A549 (cell line): ENCODE data around the gene UCP2. TPM values are rescaled to one million over a fixed set of nuclear protein-coding genes. Genes with fewer than 3 reads are reported as not detected.

Experiments
- ATAC-seq, 2 experiments: fragments of 200-7000 bp in 1 of 2; fragments of >200 bp in 1 of 2; cut with Nextera tagmentation in 1 of 2; cut with Tn5 transposase in 1 of 2; 3 replicates each; pipeline versions ENCODE4 v1.8.0 to v1.9.1; 2018 to 2020; ENCODE audit warnings: mild to moderate bottlenecking in 1 of 2, moderate library complexity in 1 of 2
- CTCF ChIA-PET: fragments of 300-600 bp; sonication (Branson Sonifier 250); formaldehyde crosslinking; extraction: SDS; loops from one replicate; lab custom pipeline; 2021; ENCODE audit warnings: antibody characterized with exemption, inconsistent platforms; lab: Yijun Ruan, JAX
- POLR2A ChIA-PET: fragments of 350-600 bp; formaldehyde crosslinking; extraction: SDS; loops from one replicate; lab custom pipeline; 2021; ENCODE audit warnings: antibody characterized with exemption, inconsistent platforms; lab: Yijun Ruan, JAX
- DNase-seq, 2 experiments: peaks; one replicate each; pipeline versions ENCODE4 v3.0.0 to v3.0.0-alpha.2; 2011 to 2016; ENCODE audit warnings: low read depth in 1 of 2, low spot score in 1 of 2
- FAIRE-seq: peaks from 2 replicates; lab custom pipeline; 2011; peaks lifted over from hg19 to GRCh38; lab: Jason Lieb, UNC
- H3K27ac ChIP-seq, 2 experiments: fragments of >200 bp; sonication (Bioruptor Twin); formaldehyde crosslinking; 3 replicates each; pipeline ENCODE4 v1.5.1; 2016 to 2017
- H3K4me1 ChIP-seq: fragments of >200 bp; sonication (Bioruptor Twin); formaldehyde crosslinking; 3 replicates; pipeline ENCODE4 v1.6.1; 2016
- H3K4me2 ChIP-seq: fragments of >200 bp; sonication (Bioruptor Twin); formaldehyde crosslinking; 3 replicates; pipeline ENCODE4 v1.6.1; 2016
- H3K4me3 ChIP-seq: fragments of >200 bp; sonication (Bioruptor Twin); formaldehyde crosslinking; 3 replicates; pipeline ENCODE4 v1.5.1; 2016
- H3K9me3 ChIP-seq: fragments of >200 bp; sonication (Bioruptor Twin); formaldehyde crosslinking; 3 replicates; pipeline ENCODE4 v1.6.1; 2016
- CBX8 ChIP-seq: fragments of 200-600 bp; sonication (generic); IDR thresholded peaks from 2 replicates; pipeline ENCODE4 v1.6.1; 2016
- FOSB ChIP-seq: fragments of 250-450 bp; sonication (Bioruptor Pico); IDR thresholded peaks from 2 replicates; pipeline ENCODE4 v1.5.0; 2020; ENCODE audit warnings: mild to moderate bottlenecking, moderate library complexity
- FOSL2 ChIP-seq, 2 experiments: fragments of 450-650 bp in 1 of 2; fragments of >200 bp in 1 of 2; sonication (Bioruptor Twin) in 1 of 2; formaldehyde crosslinking; IDR thresholded peaks; 2 replicates each; pipeline versions ENCODE4 v1.5.0 to v1.6.1; 2016 to 2020; ENCODE audit warnings: mild to moderate bottlenecking in 1 of 2, moderate library complexity in 1 of 2
- FOXS1 ChIP-seq: fragments of 250-450 bp; sonication (Bioruptor Pico); IDR thresholded peaks from 2 replicates; pipeline ENCODE4 v1.5.0; 2020; ENCODE audit warnings: mild to moderate bottlenecking, moderate library complexity
- HES2 ChIP-seq: fragments of >200 bp; sonication (Bioruptor Twin); formaldehyde crosslinking; IDR thresholded peaks from 2 replicates; pipeline ENCODE4 v1.6.1; 2016
- HEYL ChIP-seq: fragments of 250-450 bp; sonication (Bioruptor Pico); IDR thresholded peaks from 2 replicates; pipeline ENCODE4 v1.8.0; 2021; ENCODE audit warnings: mild to moderate bottlenecking, moderate library complexity
- HOXA7 ChIP-seq: fragments of 250-450 bp; sonication (Bioruptor Pico); IDR thresholded peaks from 2 replicates; pipeline ENCODE4 v1.5.0; 2020; ENCODE audit warnings: mild to moderate bottlenecking, moderate library complexity
- HOXB13 ChIP-seq: fragments of 250-450 bp; sonication (Bioruptor Pico); IDR thresholded peaks from 2 replicates; pipeline ENCODE4 v1.5.0; 2020; ENCODE audit warnings: low read depth, mild to moderate bottlenecking, moderate library complexity
- JUN ChIP-seq, 2 experiments: fragments of >200 bp; sonication (Bioruptor Twin); formaldehyde crosslinking; IDR thresholded peaks; 2 replicates in 1 of 2; 3 replicates in 1 of 2; pipeline ENCODE4 v1.6.1; 2016 to 2017
- KDM1A ChIP-seq: fragments of 200-600 bp; sonication (generic); IDR thresholded peaks from 2 replicates; pipeline ENCODE4 v1.6.1; 2016; ENCODE audit warnings: low read depth, mild to moderate bottlenecking
- KDM5A ChIP-seq: fragments of 200-600 bp; sonication (generic); IDR thresholded peaks from 2 replicates; pipeline ENCODE4 v1.6.1; 2016; ENCODE audit warnings: antibody characterized with exemption, mild to moderate bottlenecking
- NFE2L2 ChIP-seq: fragments of 150-350 bp; conservative IDR thresholded peaks from 2 replicates; pipeline ENCODE4 v1.6.1; 2014; ENCODE audit warnings: low read length
- RAD21 ChIP-seq, 2 experiments: fragments of >200 bp in 1 of 2; sonication (Bioruptor Twin) in 1 of 2; formaldehyde crosslinking in 1 of 2; IDR thresholded peaks in 1 of 2; conservative IDR thresholded peaks in 1 of 2; 2 replicates in 1 of 2; 3 replicates in 1 of 2; pipeline ENCODE4 v1.6.1; 2012 to 2018; ENCODE audit warnings: inconsistent platforms in 1 of 2
- RCOR1 ChIP-seq: fragments of 150-350 bp; IDR thresholded peaks from 2 replicates; pipeline ENCODE4 v1.6.1; 2014; ENCODE audit warnings: antibody characterized with exemption, low read length, low read depth
- TFCP2L1 ChIP-seq: fragments of 250-450 bp; sonication (Bioruptor Pico); IDR thresholded peaks from 2 replicates; pipeline ENCODE4 v1.5.0; 2021; ENCODE audit warnings: mild to moderate bottlenecking
- ZC3H11A ChIP-seq: fragments of 450-650 bp; IDR thresholded peaks from 2 replicates; pipeline ENCODE4 v1.6.1; 2014; ENCODE audit warnings: antibody characterized with exemption, mild to moderate bottlenecking
- ZSCAN20 ChIP-seq: fragments of 250-450 bp; sonication (Bioruptor Pico); IDR thresholded peaks from 2 replicates; pipeline ENCODE4 v1.8.0; 2022; ENCODE audit warnings: mild to moderate bottlenecking, moderate library complexity
- WGBS: methylation state at CpG from one replicate; pipeline ENCODE4 v1.1.6; 2017; ENCODE audit errors: missing lambda C conversion rate; 5-methylcytosine and 5-hydroxymethylcytosine counted together
- polyA plus RNA-seq, 4 experiments: library from polyadenylated mRNA; depleted of rRNA in 3 of 4; stranded (reverse); fragments of >200 nt; fragmentation: RNase III in 1 of 4; extraction: RNeasy Plus Mini Kit Qiagen cat#74134 plus additional on column Dnase treatment in 1 of 4; gene quantifications; 2 replicates in 3 of 4; 3 replicates in 1 of 4; pipeline ENCODE4 v1.2.3, GENCODE V29; 2011 to 2017
- TF ChIP-seq, protein P1 (sequence below): fragments of 150-350 bp; IDR thresholded peaks from 2 replicates; pipeline ENCODE4 v1.6.1; 2014; ENCODE audit warnings: low read depth, mild to moderate bottlenecking, low read length
- TF ChIP-seq, protein P2 (sequence below): IDR thresholded peaks from 2 replicates; pipeline ENCODE4 v1.6.1; 2012
- TF ChIP-seq, protein P3 (sequence below): fragments of >200 bp; sonication (Bioruptor Twin); formaldehyde crosslinking; IDR thresholded peaks from 3 replicates; pipeline ENCODE4 v1.6.1; 2016

Gene UCP2
- polyA plus RNA-seq, 2 of the 4 experiments (the other 2 are of a cell fraction) = 51.6 to 131 TPM

- TF ChIP-seq ZSCAN20 (no peak), KDM5A (no peak), CBX8 (no peak), HES2 (no peak)
- TF ChIP-seq, protein P1, sequence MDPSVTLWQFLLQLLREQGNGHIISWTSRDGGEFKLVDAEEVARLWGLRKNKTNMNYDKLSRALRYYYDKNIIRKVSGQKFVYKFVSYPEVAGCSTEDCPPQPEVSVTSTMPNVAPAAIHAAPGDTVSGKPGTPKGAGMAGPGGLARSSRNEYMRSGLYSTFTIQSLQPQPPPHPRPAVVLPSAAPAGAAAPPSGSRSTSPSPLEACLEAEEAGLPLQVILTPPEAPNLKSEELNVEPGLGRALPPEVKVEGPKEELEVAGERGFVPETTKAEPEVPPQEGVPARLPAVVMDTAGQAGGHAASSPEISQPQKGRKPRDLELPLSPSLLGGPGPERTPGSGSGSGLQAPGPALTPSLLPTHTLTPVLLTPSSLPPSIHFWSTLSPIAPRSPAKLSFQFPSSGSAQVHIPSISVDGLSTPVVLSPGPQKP = no peak
These were observed 10.5 kb downstream of the UCP2 start (continued) for GRCh38 chr11:73972187-73972586.

DNA sequence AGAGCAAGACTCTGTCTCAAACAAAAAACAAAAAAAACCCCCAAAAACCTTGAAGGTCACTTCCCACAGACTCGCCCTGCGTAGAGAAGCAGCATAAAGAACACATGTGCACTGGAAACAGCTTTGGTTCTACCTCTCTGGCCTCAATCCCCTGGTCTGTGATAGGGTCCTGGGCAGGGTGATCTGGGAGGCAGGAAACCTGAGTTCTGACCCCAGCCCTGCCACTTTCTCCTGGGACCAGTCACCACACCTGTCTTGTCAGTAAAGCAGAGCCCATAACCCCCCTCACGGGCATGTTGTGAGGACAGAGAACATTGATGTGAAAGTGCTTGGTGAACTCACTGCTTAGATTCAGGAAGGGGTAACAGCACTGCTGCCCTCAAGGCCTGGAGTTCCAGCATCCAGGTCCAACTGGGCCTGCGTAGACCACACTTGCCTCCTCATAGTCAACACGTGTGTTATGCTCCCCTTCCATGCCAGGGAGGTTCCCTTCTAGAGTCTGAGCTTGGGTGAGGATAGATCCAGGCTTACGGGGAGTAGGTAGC is 11.4 kb downstream of the UCP2 start:
- ChIA-PET POLR2A (no interaction called here), CTCF (interaction anchor here (1.9 kb wide), 1 partner anchor 8 kb away, joined by 14 read pairs; no protein-coding TSS in a partner anchor)
- ATAC-seq = no peak
- TF ChIP-seq HOXB13 (CRISPR knock-in tag) (no peak), NFE2L2 (no peak), JUN (IDR thresholded peaks at IDR 0.05) (no peak), RCOR1 (no peak)
- H3K27ac ChIP-seq = no peak overlapping the region
- H3K9me3 ChIP-seq = no peaks in the 10 kb centered on the region
- FAIRE-seq = no peak
- 85% methylated on average over 6 of the region's 6 CpGs for WGBS
- H3K4me1 ChIP-seq = peaks cover 6% of the 10 kb centered on the region; the same call in 2 of the 3 replicates
- no peak overlapping the region for H3K4me3 ChIP-seq
- DNase-seq = no peak
- no peak overlapping the region for H3K4me2 ChIP-seq

GRCh38 chr11:73969991-73970800 is 12.4 kb downstream of the UCP2 start:
- Histone ChIP-seq H3K27ac (no peak overlapping the region), H3K9me3 (no peaks in the 10 kb centered on the region), H3K4me3 (no peak overlapping the region), H3K4me1 (peaks cover 8% of the 10 kb centered on the region; the same call in 2 of the 3 replicates), H3K4me2 (no peak overlapping the region)
- DNase-seq (no peak), FAIRE-seq (no peak), ATAC-seq (peak; percentile 9 to 15; a peak in 2 of 6 replicates)
- CTCF ChIA-PET = interaction anchor here (0.9 to 1.1 kb wide), 2 partner anchors 9 to 479 kb away, joined by 3 to 4 read pairs; no protein-coding TSS in a partner anchor
- 89% methylated on average over 13 of the region's 13 CpGs for WGBS
- TF ChIP-seq ZC3H11A (no peak), CBX8 (no peak), FOXS1 (CRISPR knock-in tag) (no peak), RAD21 (conservative IDR thresholded peaks at IDR 0.05 in 1 of 2, IDR thresholded peaks at IDR 0.05 in 1 of 2) (no peak), KDM1A (no peak), RCOR1 (no peak), TFCP2L1 (no peak), HOXA7 (CRISPR knock-in tag) (no peak), HEYL (no peak)
- TF ChIP-seq, protein P2, sequence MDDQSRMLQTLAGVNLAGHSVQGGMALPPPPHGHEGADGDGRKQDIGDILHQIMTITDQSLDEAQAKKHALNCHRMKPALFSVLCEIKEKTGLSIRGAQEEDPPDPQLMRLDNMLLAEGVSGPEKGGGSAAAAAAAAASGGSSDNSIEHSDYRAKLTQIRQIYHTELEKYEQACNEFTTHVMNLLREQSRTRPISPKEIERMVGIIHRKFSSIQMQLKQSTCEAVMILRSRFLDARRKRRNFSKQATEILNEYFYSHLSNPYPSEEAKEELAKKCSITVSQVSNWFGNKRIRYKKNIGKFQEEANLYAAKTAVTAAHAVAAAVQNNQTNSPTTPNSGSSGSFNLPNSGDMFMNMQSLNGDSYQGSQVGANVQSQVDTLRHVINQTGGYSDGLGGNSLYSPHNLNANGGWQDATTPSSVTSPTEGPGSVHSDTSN = no peak
- POLR2A ChIA-PET = no interaction called here

- H3K27ac ChIP-seq = no peak overlapping the region
- ATAC-seq (no peak; a peak in 1 of 6 replicates), FAIRE-seq (no peak), DNase-seq (no peak)
- TF ChIP-seq, protein P3, sequence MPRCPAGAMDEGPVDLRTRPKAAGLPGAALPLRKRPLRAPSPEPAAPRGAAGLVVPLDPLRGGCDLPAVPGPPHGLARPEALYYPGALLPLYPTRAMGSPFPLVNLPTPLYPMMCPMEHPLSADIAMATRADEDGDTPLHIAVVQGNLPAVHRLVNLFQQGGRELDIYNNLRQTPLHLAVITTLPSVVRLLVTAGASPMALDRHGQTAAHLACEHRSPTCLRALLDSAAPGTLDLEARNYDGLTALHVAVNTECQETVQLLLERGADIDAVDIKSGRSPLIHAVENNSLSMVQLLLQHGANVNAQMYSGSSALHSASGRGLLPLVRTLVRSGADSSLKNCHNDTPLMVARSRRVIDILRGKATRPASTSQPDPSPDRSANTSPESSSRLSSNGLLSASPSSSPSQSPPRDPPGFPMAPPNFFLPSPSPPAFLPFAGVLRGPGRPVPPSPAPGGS = no peak
- no peak for TF ChIP-seq FOSB (CRISPR knock-in tag)
- TF ChIP-seq HEYL = no peak
- TF ChIP-seq NFE2L2 = no peak
- TF ChIP-seq FOSL2 (IDR thresholded peaks at IDR 0.05) = no peak
- TF ChIP-seq FOSL2 (CRISPR knock-in tag; IDR thresholded peaks at IDR 0.05) = no peak
- CTCF ChIA-PET = no interaction called here
- H3K4me1 ChIP-seq = peaks cover 8% of the 10 kb centered on the region; the same call in 2 of the 3 replicates
- POLR2A ChIA-PET = no interaction called here
- H3K9me3 ChIP-seq = no peaks in the 10 kb centered on the region
- no peak overlapping the region for H3K4me2 ChIP-seq
- no peak overlapping the region for H3K4me3 ChIP-seq
- WGBS = 69% methylated on average over 2 of the region's 2 CpGs
These were observed 13.6 kb downstream of the UCP2 start for GRCh38 chr11:73969091-73969490.
